B cell (primary cell): ENCODE measurements around the gene STT3B.

Source experiments
- CTCF ChIP-seq: fragments of 200-600 bp; IDR thresholded peaks from one replicate; pipeline ENCODE4 v1.8.0; 2022; ENCODE audit warnings: antibody characterized with exemption, mild to moderate bottlenecking
- EZH2 ChIP-seq: IDR thresholded peaks from 2 replicates; pipeline ENCODE4 v1.6.1; 2012; ENCODE audit warnings: borderline replicate concordance, low read depth, mild to moderate bottlenecking, moderate library complexity, low read length; ENCODE audit not compliant: insufficient read depth, poor library complexity, severe bottlenecking

GRCh38 chr3:31516757-31517156, 16.0 kb upstream of the STT3B start:
- TF ChIP-seq EZH2 (no peak), CTCF (no peak)
